K562 (cell line): Measurements from ENCODE around the gene E2F1. TPM values are rescaled to one million over a fixed set of nuclear protein-coding genes. Genes with fewer than 3 reads are reported as not detected.
A peak's percentile ranks its signal among the peaks of the same experiment; 100 is the strongest.

Experiments
- ATAC-seq: fragments of 200-7000 bp; cut with Tn5 transposase; 3 replicates; pipeline ENCODE4 v1.9.1; 2020; ENCODE audit warnings: moderate library complexity
- BruUV-seq: library from RNA; stranded (reverse); fragments of 400-500 nt; replicated peaks from 2 replicates; lab custom pipeline; 2021; lab: Mats Ljungman, UMichigan
- CTCF ChIA-PET: fragments of 300-600 bp; formaldehyde crosslinking; extraction: SDS; loops from one replicate; lab custom pipeline; 2021; ENCODE audit warnings: low intra/inter-chr PET ratio; lab: Yijun Ruan, JAX
- POLR2A ChIA-PET: fragments of 300-600, 350-650 bp; sonication (Branson Sonifier 250); formaldehyde crosslinking; extraction: SDS; loops from one replicate; lab custom pipeline; 2021; ENCODE audit warnings: antibody characterized with exemption, inconsistent platforms; lab: Yijun Ruan, JAX
- DNase-seq, 4 experiments: peaks; one replicate each; pipeline versions ENCODE4 v3.0.0 to v3.0.0-alpha.2; 2011 to 2018; ENCODE audit warnings: low spot score in 3 of 4, mixed read lengths in 3 of 4; ENCODE audit errors: extremely low read depth in 1 of 4
- FAIRE-seq: peaks from 2 replicates; lab custom pipeline; 2011; peaks lifted over from hg19 to GRCh38; lab: Jason Lieb, UNC
- H2AFZ ChIP-seq: 2 replicates; pipeline ENCODE4 v1.6.0; 2011; ENCODE audit warnings: low read depth, low read length, control low read depth, inconsistent platforms
- H3K27ac ChIP-seq: fragments of 200-600 bp; 3 replicates; pipeline ENCODE4 v1.8.0; 2011; ENCODE audit warnings: low read depth, mild to moderate bottlenecking, control low read depth, inconsistent platforms, low read length, moderate library complexity, mixed read lengths; ENCODE audit errors: extremely low read depth
- H3K27me3 ChIP-seq, 2 experiments: fragments of 300-600 bp in 1 of 2; 2 replicates in 1 of 2; 3 replicates in 1 of 2; pipeline versions ENCODE4 v1.6.0 to v1.8.0; 2011; ENCODE audit warnings: inconsistent platforms in 2 of 2, low read length in 2 of 2, mild to moderate bottlenecking in 1 of 2, mixed read lengths in 1 of 2, moderate library complexity in 1 of 2; ENCODE audit not compliant: control insufficient read depth in 2 of 2, insufficient read depth in 2 of 2
- H3K36me3 ChIP-seq: fragments of 300-600 bp; 3 replicates; pipeline ENCODE4 v1.8.0; 2011; ENCODE audit warnings: mild to moderate bottlenecking, low read length, inconsistent platforms; ENCODE audit not compliant: control insufficient read depth, insufficient read depth
- H3K4me1 ChIP-seq, 2 experiments: fragments of 200-600 bp in 1 of 2; replicated peaks in 1 of 2; 2 replicates in 1 of 2; 3 replicates in 1 of 2; pipeline versions ENCODE4 v1.5.1 to v1.8.0; 2011; ENCODE audit warnings: inconsistent platforms in 2 of 2, low read length in 2 of 2, mild to moderate bottlenecking in 1 of 2, mixed read lengths in 1 of 2, moderate library complexity in 1 of 2; ENCODE audit not compliant: control insufficient read depth in 2 of 2, insufficient read depth in 2 of 2
- H3K4me2 ChIP-seq: 2 replicates; pipeline ENCODE4 v1.6.1; 2011; ENCODE audit warnings: low read length, control low read depth, inconsistent platforms, mixed read lengths; ENCODE audit not compliant: insufficient read depth
- H3K4me3 ChIP-seq: fragments of 200-600 bp; sonication (generic), shearing (Covaris generic); 2 replicates; pipeline ENCODE4 v1.5.1; 2016; ENCODE audit warnings: control low read depth, inconsistent platforms
- H3K79me2 ChIP-seq: fragments of 200-600 bp; 3 replicates; pipeline ENCODE4 v1.8.0; 2011; ENCODE audit warnings: low read length, inconsistent platforms; ENCODE audit not compliant: control insufficient read depth, insufficient read depth
- H3K9ac ChIP-seq, 2 experiments: 2 replicates each; pipeline versions ENCODE4 v1.6.0 to v1.6.1; 2011; ENCODE audit warnings: low read depth in 2 of 2, low read length in 2 of 2, control low read depth in 1 of 2, inconsistent platforms in 1 of 2, mild to moderate bottlenecking in 1 of 2, mixed read lengths in 1 of 2; ENCODE audit not compliant: insufficient read depth in 1 of 2
- H3K9me1 ChIP-seq: one replicate; pipeline ENCODE4 v1.6.0; 2011; ENCODE audit warnings: inconsistent platforms, mild to moderate bottlenecking, low read length, moderate library complexity; ENCODE audit not compliant: control insufficient read depth, insufficient read depth
- H3K9me3 ChIP-seq: replicated peaks from 2 replicates; pipeline ENCODE4 v1.5.1; 2011; ENCODE audit warnings: low read depth, low read length, inconsistent platforms; ENCODE audit not compliant: control insufficient read depth, insufficient read depth
- H4K20me1 ChIP-seq: replicated peaks from 2 replicates; pipeline ENCODE4 v1.6.1; 2011; ENCODE audit warnings: low read length, inconsistent platforms, mixed read lengths; ENCODE audit not compliant: control insufficient read depth, insufficient read depth
- CBX5 ChIP-seq: IDR thresholded peaks from 2 replicates; pipeline ENCODE4 v1.6.1; 2014; ENCODE audit warnings: low read depth, borderline replicate concordance
- CREB1 ChIP-seq, 2 experiments: sonication (generic) in 1 of 2; formaldehyde crosslinking in 1 of 2; IDR thresholded peaks; 2 replicates each; pipeline versions ENCODE4 v1.6.1 to v1.8.0; 2012 to 2022; ENCODE audit warnings: inconsistent platforms in 1 of 2, mild to moderate bottlenecking in 1 of 2, missing genetic modification reagents in 1 of 2, moderate library complexity in 1 of 2
- MXI1 ChIP-seq: IDR thresholded peaks from 2 replicates; pipeline ENCODE4 v1.6.1; 2011; ENCODE audit warnings: low read depth, mild to moderate bottlenecking, improper control_type of control experiment, low read length
- PTRF ChIP-seq: fragments of 450-650 bp; IDR thresholded peaks from 2 replicates; pipeline ENCODE4 v1.6.1; 2016; ENCODE audit warnings: mild to moderate bottlenecking, missing genetic modification characterization, missing compliant biosample characterization
- RBFOX2 ChIP-seq: fragments of 200-400 bp; formaldehyde crosslinking; IDR thresholded peaks from 2 replicates; pipeline ENCODE4 v1.6.1; 2017; ENCODE audit warnings: low read depth, mild to moderate bottlenecking, low read length, moderate library complexity
- SAP30 ChIP-seq: fragments of 200-600 bp; sonication (generic); IDR thresholded peaks from 2 replicates; pipeline ENCODE4 v1.6.1; 2012; ENCODE audit warnings: borderline replicate concordance, low read depth, mild to moderate bottlenecking, moderate library complexity, low read length, control low read depth, inconsistent platforms; ENCODE audit not compliant: insufficient read depth, poor library complexity, severe bottlenecking
- SIN3A ChIP-seq, 2 experiments: fragments of 150-350 bp in 1 of 2; IDR thresholded peaks; 2 replicates each; pipeline ENCODE4 v1.6.1; 2011 to 2016; ENCODE audit warnings: borderline replicate concordance in 2 of 2, low read depth in 2 of 2, low read length in 2 of 2, mild to moderate bottlenecking in 2 of 2, moderate library complexity in 2 of 2; ENCODE audit not compliant: control insufficient read depth in 1 of 2
- SLC30A9 ChIP-seq: fragments of 250-450 bp; sonication (Bioruptor Pico); IDR thresholded peaks from 2 replicates; pipeline ENCODE4 v1.8.0; 2022; ENCODE audit warnings: mild to moderate bottlenecking, moderate library complexity
- TAF15 ChIP-seq: fragments of 200-400 bp; formaldehyde crosslinking; IDR thresholded peaks from 2 replicates; pipeline ENCODE4 v1.6.1; 2017; ENCODE audit warnings: mild to moderate bottlenecking, low read depth, low read length, moderate library complexity
- ZC3H11A ChIP-seq: IDR thresholded peaks from 2 replicates; pipeline ENCODE4 v1.6.1; 2012; ENCODE audit warnings: low read depth, low read length, improper control_type of control experiment
- WGBS: fragments of 100-300 bp; shearing (Covaris generic); methylation state at CpG from one replicate; pipeline ENCODE4 v1.1.6; 2016; ENCODE audit warnings: low coverage, mixed read lengths; ENCODE audit not compliant: insufficient coverage; ENCODE audit errors: missing lambda C conversion rate; 5-methylcytosine and 5-hydroxymethylcytosine counted together
- in situ Hi-C: fragments of 300-500 bp; cut with MboI; formaldehyde crosslinking; loops from 4 replicates; pipeline ENCODE4 v1.15.0; 2018; ENCODE audit warnings: inconsistent platforms, mixed read lengths
- intact Hi-C: fragments of 100-400 bp; cut with micrococcal nuclease; formaldehyde crosslinking; loops from 2 replicates; pipeline ENCODE4 v1.14.2; 2022
- polyA plus RNA-seq, 8 experiments: library from polyadenylated mRNA; depleted of rRNA in 4 of 8; stranded (reverse) in 5 of 8; unstranded in 3 of 8; fragments of >200 nt; fragmentation: Nextera tagmentation in 2 of 8; fragmentation: Illumina TruSeq in 1 of 8; extraction: Ambion mirVana in 2 of 8; extraction: Trizol in 1 of 8; gene quantifications; 2 replicates each; pipeline versions ENCODE4 v1.2.1 to v1.2.3, GENCODE V29; 2011 to 2014; ENCODE audit warnings: inconsistent platforms in 1 of 8, missing spikeins in 1 of 8
- total RNA-seq, 7 experiments: library from RNA; depleted of rRNA in 6 of 7; stranded (reverse); fragments of >200 nt in 6 of 7; fragmentation: Illumina TruSeq in 2 of 7; extraction: Trizol in 2 of 7; gene quantifications; 2 replicates each; pipeline versions ENCODE4 v1.2.1 to v1.2.3, GENCODE V29; 2011 to 2021; ENCODE audit warnings: low replicate concordance in 1 of 7
- TF ChIP-seq, protein P1 (sequence below): sonication (generic); formaldehyde crosslinking; IDR thresholded peaks from 2 replicates; pipeline ENCODE4 v1.8.0; 2022; ENCODE audit warnings: mild to moderate bottlenecking, missing genetic modification reagents
- TF ChIP-seq, protein P2 (sequence below): sonication (generic); formaldehyde crosslinking; IDR thresholded peaks from 2 replicates; pipeline ENCODE4 v1.8.1; 2022; ENCODE audit warnings: missing genetic modification reagents
- TF ChIP-seq, protein P3 (sequence below): fragments of 250-450 bp; sonication (Bioruptor Pico); IDR thresholded peaks from 2 replicates; pipeline ENCODE4 v1.8.0; 2022; ENCODE audit warnings: moderate library complexity, mild to moderate bottlenecking, inconsistent platforms
- TF ChIP-seq, protein P4 (sequence below), 2 experiments: fragments of 450-650 bp; IDR thresholded peaks; 2 replicates each; pipeline ENCODE4 v1.6.1; 2016

Gene E2F1
- total and polyA plus RNA-seq, 9 of the 15 experiments (the other 6 are each of a cell fraction or from before 2014, with no cell fraction given) = 0.14 to 30.6 (median 13.1) TPM

DNA sequence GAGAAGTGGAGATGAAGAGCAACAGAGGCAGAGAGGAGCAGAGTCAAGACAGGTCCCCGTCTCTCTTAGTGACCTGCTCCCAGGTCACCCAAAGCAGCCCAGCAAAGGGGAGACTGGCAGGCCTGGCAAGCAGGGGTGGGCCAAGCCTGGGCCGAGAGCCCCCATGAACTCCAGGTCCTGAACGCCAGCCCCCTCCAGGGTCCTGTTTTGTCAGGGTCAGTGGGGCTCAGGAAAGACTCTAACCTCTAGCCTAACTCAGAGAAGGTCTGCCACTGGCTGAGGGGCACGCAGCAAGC is 13.1 kb downstream of the E2F1 start:
- BruUV-seq = no TSS peak
- H3K27me3 ChIP-seq = no peaks in the 10 kb centered on the region
- peaks cover 34% of the 10 kb centered on the region for H3K79me2 ChIP-seq
- H3K9ac ChIP-seq = peak overlapping the region; percentile 89 to 99
- ChIA-PET CTCF (no interaction called here), POLR2A (interaction anchor here (1.0 to 1.9 kb wide), 5 partner anchors 8 to 201 kb away, joined by 3 to 25 read pairs (median 4); no protein-coding TSS in a partner anchor)
- WGBS = 13% methylated on average over 4 of the region's 4 CpGs
- peak overlapping the region; percentile 88 for H3K27ac ChIP-seq
- H3K36me3 ChIP-seq = peaks cover 67% of the 10 kb centered on the region
- H3K9me1 ChIP-seq = peaks cover 5% of the 10 kb centered on the region
- H2AFZ ChIP-seq = no peak overlapping the region
- ATAC-seq (no peak), DNase-seq (no peak), FAIRE-seq (no peak)
- intact Hi-C loops (no loop called here), in situ Hi-C loops (no loop called here)
- H3K4me2 ChIP-seq = peak overlapping the region; percentile 88
- H3K4me3 ChIP-seq = peak overlapping the region; percentile 86
- H3K9me3 ChIP-seq = no peaks in the 10 kb centered on the region
- peaks cover 17 to 50% of the 10 kb centered on the region in 2 experiments for H3K4me1 ChIP-seq
- H4K20me1 ChIP-seq = peaks cover 7% of the 10 kb centered on the region; the same call in 1 of the 2 replicates
- TF ChIP-seq TAF15 (no peak), PTRF (tag) (no peak), SAP30 (peak; percentile 33), RBFOX2 (0 out of 2 replicates have a peak, but pooled peaks have one; percentile 9), CBX5 (no peak), CREB1 (IDR thresholded peaks at IDR 0.05) (no peak), CREB1 (CRISPR knock-in tag; IDR thresholded peaks at IDR 0.05) (no peak), SIN3A (IDR thresholded peaks at IDR 0.05; ENCODE audit: borderline replicate concordance in 2 of 2, control insufficient read depth in 1 of 2, low read depth in 2 of 2, low read length in 2 of 2) (no peak), MXI1 (0 out of 2 replicates have a peak, but pooled peaks have one; percentile 8), SLC30A9 (CRISPR knock-in tag) (no peak), ZC3H11A (no peak)
- TF ChIP-seq, protein P1, sequence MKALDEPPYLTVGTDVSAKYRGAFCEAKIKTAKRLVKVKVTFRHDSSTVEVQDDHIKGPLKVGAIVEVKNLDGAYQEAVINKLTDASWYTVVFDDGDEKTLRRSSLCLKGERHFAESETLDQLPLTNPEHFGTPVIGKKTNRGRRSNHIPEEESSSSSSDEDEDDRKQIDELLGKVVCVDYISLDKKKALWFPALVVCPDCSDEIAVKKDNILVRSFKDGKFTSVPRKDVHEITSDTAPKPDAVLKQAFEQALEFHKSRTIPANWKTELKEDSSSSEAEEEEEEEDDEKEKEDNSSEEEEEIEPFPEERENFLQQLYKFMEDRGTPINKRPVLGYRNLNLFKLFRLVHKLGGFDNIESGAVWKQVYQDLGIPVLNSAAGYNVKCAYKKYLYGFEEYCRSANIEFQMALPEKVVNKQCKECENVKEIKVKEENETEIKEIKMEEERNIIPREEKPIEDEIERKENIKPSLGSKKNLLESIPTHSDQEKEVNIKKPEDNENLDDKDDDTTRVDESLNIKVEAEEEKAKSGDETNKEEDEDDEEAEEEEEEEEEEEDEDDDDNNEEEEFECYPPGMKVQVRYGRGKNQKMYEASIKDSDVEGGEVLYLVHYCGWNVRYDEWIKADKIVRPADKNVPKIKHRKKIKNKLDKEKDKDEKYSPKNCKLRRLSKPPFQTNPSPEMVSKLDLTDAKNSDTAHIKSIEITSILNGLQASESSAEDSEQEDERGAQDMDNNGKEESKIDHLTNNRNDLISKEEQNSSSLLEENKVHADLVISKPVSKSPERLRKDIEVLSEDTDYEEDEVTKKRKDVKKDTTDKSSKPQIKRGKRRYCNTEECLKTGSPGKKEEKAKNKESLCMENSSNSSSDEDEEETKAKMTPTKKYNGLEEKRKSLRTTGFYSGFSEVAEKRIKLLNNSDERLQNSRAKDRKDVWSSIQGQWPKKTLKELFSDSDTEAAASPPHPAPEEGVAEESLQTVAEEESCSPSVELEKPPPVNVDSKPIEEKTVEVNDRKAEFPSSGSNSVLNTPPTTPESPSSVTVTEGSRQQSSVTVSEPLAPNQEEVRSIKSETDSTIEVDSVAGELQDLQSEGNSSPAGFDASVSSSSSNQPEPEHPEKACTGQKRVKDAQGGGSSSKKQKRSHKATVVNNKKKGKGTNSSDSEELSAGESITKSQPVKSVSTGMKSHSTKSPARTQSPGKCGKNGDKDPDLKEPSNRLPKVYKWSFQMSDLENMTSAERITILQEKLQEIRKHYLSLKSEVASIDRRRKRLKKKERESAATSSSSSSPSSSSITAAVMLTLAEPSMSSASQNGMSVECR (CRISPR knock-in tag) = 0 out of 2 replicates have a peak, but pooled peaks have one; percentile 28
- TF ChIP-seq, protein P2, sequence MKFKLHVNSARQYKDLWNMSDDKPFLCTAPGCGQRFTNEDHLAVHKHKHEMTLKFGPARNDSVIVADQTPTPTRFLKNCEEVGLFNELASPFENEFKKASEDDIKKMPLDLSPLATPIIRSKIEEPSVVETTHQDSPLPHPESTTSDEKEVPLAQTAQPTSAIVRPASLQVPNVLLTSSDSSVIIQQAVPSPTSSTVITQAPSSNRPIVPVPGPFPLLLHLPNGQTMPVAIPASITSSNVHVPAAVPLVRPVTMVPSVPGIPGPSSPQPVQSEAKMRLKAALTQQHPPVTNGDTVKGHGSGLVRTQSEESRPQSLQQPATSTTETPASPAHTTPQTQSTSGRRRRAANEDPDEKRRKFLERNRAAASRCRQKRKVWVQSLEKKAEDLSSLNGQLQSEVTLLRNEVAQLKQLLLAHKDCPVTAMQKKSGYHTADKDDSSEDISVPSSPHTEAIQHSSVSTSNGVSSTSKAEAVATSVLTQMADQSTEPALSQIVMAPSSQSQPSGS (CRISPR knock-in tag) = no peak
- TF ChIP-seq, protein P3, sequence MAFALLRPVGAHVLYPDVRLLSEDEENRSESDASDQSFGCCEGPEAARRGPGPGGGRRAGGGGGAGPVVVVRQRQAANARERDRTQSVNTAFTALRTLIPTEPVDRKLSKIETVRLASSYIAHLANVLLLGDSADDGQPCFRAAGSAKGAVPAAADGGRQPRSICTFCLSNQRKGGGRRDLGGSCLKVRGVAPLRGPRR (CRISPR knock-in tag) = no peak
- TF ChIP-seq, protein P4, sequence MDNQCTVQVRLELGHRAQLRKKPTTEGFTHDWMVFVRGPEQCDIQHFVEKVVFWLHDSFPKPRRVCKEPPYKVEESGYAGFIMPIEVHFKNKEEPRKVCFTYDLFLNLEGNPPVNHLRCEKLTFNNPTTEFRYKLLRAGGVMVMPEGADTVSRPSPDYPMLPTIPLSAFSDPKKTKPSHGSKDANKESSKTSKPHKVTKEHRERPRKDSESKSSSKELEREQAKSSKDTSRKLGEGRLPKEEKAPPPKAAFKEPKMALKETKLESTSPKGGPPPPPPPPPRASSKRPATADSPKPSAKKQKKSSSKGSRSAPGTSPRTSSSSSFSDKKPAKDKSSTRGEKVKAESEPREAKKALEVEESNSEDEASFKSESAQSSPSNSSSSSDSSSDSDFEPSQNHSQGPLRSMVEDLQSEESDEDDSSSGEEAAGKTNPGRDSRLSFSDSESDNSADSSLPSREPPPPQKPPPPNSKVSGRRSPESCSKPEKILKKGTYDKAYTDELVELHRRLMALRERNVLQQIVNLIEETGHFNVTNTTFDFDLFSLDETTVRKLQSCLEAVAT (IDR thresholded peaks at IDR 0.05) = no peak
